ENCODE measurements around the gene JAML.
"Not testable (repeated sequence)": the region's sequence is repeated elsewhere in the genome, so short reads cannot be mapped to it uniquely, and the experiment has no call there.

JAML gene

DNA sequence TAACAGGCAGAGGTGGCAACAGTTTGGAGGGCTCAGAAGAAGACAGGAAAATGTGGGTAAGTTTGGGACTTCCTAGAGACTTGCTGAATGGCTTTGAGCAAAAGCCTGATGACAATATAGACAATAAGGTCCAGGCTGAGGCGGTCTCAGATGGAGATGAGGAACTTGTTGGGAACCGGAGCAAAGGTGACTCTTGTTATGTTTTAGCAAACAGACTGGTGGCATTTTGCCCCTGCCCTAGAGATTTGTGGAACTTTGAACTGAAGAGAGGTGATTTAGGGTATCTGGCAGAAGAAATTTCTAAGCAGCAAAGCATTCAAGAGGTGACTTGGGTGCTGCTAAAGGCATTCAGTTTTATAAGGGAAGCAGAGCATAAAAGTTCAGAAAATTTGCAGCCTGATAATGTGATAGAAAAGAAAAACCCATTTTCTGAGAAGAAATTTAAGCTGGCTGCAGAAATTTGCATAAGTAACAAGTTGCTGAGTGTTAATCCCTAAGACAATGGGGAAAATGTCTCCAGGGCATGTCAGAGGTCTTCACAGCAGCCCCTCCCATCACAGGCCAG lies 33.8 kb downstream of the JAML start:
- not testable (repeated sequence) for DNase-seq

DNA sequence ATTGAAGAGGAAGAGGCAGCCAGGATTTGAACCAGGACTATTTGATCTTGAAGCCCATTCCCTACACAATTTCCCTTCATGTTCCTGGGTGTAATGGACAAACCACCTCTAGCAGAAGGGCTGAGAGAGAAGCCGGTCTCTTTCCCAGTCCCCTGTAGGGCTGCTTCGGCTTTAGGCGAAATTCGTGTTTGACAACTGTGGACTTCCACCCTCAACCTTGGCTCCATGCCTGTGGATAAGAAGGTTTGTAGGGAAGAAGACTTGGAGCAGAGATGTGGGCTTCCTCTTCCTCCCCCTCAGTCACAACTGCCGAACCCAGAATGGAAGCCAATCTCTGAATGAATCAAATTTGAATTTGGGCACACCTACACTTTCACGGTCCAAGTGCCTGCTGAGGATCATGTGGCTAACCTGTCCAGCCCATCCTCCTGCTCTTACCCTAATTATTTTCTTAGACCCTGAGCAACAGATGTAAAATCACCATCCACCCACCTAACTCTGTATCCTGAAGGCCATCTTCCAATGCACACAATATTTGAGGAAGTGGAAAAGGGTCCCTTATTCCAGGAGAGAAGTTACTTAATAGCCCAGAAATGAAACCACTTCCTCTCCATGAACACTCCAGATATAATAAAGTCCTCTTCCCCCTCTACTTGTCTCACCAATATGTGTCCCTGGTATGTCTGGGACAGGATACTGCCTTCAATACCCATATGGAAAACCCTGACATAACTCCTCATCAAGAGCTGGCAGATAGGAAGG lies 38.3 kb downstream of the JAML start:
- DNase-seq, result no peak

DNA sequence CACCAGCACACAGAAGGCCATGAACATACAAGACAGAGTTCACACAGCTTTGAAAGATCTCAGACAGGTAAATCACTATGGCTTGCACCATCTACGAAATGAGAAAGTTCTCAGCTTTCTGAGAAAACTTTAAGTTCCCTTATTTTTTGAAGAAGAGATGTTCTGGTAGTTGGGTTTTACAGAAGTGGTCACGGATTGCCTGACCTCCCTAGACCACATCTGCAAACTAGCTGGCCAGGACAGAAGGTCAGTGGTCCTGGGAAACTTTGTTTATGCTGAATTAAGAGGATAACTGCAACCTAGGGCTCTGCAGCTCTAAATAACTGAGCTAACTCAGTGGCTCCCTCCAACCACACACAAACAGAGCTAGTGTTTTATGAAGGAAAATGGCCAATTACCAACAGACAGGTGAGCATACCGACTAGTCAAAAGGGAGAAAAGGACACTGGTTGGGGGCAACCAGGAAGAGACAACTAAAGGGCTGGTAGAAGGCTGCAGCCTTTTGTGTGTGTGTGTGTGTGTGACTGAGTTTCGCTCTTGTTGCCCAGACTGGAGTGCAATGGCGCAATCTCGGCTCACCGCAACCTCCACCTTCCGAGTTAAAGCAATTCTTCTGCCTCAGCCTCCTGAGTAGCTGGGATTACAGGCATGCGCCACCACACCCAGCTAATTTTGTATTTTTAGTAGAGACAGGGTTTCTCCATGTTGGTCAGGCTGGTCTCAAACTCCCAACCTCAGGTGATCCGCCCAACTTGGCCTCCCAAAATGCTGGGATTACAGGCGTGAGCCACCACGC lies 39.8 kb downstream of the JAML start:
- DNase-seq, result no peak

DNA sequence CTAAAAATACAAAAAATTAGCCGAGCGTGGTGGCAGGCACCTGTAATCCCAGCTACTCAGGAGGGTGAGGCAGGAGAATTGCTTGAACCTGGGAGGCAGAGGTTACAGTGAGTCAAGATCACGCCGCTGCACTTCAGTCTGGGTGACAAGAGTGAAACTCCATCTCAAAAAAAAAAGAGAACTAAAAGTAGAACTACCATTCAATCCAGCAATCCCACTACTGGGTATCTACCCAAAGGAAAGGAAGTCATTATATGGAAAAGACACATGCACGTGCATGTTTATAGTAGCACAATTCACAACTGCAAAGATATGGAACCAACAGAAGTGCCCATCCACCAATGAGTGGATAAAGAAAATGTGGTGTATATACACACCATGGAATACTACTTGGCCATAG lies 41.1 kb downstream of the JAML start:
- not testable (repeated sequence) for DNase-seq

DNA sequence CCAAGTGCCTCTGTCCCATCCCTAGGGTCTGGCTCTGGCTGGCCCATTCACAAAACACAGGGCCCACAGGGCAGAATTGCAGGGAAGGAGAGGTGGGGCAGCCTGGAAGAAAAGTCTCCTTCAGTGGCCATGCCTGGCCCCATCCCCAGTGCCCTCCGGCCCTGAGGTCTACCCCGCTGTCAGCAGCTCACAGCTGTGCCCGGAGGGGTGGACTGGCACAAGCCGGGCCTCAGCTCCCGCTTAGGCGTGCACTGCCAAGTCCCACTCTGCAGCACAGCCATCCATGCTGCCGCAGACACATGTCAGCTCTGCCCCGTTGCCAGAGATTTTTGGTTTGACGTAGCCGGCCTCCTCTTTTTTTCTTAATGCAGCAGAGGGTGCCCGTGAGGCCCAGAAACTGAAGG lies 44.5 kb downstream of the JAML start:
- no peak for DNase-seq

DNA sequence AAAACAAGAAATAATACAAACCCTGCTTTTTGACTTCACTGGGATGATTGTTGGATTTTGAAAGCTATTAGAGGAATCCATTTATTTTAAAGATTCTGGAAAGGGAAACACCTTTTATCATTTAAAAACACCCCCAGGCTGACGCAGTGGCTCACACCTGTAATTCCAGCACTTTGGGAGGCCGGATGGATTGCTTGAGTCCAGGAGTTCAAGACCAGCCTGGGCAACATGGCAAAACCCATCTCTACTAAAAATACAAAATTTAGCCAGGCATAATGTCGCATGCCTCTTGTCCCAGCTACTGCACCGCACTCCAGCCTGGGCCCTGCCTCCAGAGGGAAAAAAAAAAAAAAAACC lies 48.1 kb downstream of the JAML start:
- no peak for DNase-seq

DNA sequence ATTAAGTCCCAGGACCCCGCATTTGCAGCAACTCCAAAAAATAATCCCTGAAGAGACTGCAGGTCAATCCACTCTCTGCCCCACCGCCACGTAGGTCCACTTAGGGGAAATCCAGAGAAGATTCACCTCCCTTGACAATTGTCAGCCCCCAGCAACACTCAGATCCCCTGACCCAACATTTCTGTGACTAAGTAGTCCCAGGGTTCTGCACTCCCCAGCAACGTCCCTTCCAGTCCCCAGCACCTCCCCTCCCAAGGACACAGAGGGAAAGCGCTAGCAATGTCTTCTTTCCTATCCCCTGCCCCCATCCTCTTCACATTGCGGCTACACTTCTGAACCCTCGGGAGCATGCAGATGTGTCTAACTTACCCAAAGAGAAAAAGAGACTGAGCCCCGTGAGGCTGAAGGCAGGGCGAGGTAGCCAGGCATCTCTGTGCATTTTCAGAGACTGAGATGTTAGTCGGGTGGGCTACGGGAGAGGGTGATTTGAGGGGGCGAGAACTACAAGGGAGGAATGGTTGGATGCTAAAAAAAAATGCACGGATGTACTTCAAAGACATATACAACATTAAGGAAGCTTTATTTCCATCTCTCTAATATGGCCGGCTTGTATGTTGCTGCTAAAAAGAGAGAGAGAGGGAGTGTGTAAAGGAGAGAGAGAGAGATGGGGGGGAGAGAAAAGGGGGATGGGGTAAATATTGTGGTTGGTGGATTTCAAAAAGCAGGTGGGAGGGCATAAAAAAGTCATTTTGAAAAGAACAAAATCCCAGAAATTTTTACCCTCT lies 48.6 kb downstream of the JAML start, which contains the start of gene SCN2B:
Gene SCN2B, minus strand, starts transcription at position 647 of the 785 bp plus-strand sequence. Its CDS starts 208 bp downstream, at position 439.
- DNase-seq, result no peak

DNA sequence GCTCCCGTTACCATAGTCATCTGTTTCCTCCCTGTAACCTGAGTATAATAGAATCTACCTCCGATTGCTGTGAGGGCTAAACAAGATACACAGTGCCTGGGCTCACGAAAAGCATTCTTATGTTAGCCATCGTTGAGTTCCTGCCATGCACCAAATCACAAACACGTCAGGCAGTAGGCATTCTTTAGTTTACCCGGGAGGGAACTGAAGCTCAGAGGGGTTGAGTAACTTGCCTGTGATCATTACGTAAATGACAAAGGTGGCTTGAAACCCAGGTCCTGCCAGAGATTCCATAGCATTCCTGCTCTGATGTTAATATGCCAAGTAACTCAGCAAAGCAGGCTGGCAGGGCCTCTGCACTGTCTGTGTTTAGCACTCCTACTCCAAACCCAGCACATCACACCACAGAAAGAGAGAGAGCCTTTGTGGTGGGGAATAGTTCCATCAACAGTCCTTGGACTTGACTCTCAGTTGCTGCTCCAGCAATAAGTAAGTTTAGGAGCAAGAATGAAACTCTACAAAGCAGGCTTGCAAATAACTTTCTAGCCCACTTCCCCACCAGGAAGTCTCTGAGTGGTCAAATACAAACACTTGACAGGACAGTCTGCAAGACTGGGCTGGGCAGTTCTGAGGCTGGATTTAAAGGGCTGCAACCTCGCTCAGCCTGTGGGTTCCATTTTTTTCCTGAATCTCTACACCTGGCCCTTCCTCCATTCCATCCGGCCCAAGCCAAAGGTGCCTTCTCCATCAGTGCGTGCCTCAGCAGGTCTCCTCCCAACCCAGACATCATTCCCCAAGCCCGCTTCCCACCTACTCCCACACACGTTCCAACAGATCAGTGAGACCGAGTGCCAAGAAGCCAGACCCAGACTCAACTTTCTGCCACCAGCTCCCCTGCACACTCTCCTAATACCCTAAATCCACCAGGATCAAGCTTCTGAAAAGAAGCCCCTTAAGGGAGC lies 49.5 kb downstream of the JAML start:
- no peak for DNase-seq

DNA sequence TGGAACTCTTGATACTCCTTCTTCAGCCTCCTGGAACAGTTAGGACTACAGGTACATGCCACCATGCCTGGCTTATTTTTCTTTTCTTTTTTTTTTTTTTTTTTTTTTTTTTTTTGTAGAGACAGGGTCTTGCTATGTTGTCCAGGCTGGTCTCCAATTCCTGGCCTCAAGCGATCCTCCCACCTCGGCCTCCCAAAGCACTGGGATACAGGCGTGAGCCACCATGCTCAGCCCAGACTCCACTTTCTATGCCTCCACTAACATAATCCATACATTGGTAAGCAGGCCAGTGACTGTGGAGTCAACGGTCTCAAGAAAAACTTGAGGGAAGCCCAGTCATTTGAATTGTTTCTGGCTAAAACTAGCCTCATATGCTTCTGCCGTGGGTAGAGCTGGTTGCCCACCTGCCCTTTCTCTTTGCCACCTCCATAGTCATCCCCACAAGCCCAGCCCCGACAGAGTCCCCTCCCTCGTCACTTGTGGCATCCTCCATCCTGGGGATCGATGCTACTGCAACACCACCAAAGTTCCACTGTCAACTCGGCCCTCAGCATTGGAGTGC lies 50.7 kb downstream of the JAML start:
- DNase-seq, result no peak

DNA sequence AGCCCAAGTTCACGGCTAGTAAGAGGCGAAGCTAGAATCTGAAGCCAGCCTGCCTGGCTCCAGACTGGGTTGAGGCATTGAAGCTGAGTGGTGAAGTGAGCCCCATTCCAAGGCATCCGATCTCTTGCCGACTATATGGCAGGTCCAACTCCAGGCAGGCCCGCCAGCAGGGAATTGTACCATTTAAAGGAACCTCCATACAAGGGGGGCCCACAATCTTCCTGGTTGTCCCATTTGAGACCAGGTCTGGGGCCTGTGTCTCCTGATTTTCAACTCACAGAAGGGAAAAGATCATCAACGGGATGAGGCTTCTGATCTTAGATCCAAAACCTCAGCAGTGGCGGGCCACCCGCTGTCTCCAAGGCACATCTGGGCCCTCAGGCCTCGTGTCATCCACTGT lies 52.5 kb downstream of the JAML start:
- DNase-seq, result no peak

DNA sequence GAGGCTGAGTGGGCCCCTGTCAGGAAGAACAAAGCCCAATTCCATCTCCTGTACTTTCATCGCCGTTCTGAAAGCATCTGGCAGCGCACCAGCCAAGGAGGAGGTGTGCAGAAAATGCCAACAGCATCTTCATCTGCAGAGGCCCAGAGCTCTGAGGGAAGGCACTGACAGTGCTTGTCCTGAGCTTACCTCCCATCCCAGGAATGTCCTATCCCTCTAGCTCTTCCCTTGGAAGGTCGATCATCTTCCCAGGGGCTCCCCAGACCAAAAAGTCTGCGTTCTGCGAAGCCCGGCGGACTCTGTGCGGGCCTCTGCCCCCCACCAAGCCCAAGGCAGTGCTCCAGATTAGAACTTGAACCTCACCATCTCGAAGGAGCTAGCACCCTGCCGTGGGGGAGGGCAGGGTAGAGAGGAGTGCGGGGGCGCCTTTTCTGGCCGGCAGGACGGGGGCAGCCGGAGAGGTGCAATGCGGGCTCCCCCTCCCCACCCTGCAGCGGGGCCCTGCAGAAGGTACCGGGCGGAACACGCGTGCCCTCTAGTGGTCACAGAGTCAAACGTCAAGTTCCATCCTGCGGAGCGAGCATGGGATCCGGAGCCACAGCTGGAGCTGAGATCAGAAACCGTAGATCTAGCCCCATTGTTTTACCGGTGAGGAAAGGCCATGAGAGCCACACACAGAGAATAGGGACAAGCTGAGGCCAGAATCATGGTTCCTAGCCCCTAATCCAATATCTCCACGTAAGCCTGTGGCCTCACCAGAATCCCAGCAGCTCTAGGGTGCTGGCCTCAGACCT lies 53.3 kb downstream of the JAML start:
- DNase-seq, result no peak

DNA sequence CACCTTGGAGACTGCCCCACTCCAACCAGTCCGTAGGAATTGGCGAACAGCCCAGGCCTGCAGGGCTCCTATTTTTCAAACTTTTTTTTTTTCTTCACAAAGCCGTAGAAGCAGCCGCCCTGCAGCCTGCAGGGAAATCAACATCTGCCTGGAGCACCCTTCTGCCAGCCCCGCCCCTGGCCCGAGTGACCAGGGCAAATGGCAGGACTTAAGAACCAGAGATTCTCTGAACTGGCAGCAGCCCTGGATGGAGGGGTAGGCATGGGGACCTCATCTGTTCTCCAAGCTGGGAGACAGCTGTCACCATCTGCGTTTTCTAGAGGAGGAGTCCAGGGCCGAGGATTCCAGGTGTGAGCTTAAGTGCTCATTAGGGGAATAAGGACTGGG lies 53.9 kb downstream of the JAML start:
- DNase-seq, result no peak

DNA sequence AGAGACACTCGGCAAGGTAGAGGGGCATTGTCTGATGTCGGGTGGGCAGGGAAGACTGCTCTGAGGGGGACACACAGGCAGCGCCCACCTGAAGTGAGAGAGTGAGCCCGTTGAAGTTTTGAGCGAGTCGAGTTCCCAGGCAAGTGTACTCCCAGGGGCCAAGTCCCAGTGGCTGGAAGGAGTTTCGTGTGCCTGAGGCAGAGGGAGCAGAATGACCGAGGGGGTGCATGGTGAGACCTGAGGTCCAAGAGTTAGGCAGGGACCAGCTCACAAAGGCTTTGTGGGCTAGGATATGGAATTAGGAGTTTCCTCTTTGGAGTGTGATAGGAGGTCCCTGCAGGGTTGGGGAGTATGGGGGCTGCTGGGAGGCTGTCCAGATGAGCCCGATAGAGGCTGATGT lies 54.6 kb downstream of the JAML start:
- DNase-seq, result no peak

DNA sequence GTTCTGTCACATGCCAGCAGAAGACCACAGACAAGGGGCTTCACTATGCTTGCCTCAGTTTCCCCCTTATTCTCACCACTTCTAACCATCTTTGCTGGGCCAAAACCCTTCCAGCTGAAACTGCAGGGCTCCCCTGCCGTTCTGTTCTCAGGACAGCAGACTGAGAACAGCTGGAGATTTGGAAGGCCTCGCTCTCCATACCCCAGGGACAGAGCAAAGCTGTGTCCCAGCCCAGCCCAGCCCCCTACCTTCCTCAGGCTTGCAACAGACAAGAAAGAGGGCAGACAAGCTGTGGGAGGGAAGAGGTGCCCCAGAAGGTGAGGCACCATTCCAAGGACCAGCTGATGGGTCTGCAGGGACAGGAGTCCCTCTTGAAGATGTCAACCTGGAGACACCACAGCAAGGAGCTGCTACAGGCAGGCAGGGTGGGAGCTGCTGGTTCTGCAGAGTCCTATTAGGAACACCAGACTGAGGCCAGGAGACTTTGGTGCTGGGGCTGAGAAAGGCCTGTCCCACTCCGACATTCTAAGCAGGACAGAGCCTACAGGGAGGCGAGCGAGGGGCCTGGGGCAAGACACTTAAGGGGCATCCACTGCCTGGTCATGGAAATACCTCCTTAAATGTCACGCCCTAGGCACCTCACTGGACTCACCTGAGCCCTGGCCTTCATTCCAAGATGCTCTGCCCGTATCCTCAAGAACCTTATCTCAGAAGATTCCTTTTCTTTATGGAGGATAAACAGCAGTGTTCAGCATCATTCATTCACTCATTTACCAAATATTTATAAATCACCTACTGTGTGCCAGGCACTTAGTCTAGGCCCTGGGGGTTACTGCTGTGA lies 55.3 kb downstream of the JAML start:
- no peak for DNase-seq

DNA sequence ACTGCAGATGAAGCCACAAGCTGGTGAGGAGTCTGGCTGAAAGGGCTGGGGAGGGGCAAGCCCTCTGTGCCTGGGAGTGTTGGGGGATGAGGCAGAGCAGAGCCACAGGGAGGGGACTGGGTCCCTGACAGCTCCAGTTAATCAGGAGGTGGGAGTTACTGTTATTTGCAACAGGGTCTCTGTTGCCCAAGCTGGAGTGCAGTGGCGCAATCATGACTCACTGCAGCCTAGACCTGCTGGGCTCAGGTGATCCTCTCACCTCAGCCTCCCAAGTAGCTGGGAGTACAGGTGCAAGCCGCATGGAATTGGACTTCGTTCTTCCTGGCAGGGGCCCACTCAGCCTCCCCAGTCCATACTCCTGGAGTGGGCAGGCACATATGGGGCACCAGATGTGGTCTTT lies 56.1 kb downstream of the JAML start:
- DNase-seq, result no peak

DNA sequence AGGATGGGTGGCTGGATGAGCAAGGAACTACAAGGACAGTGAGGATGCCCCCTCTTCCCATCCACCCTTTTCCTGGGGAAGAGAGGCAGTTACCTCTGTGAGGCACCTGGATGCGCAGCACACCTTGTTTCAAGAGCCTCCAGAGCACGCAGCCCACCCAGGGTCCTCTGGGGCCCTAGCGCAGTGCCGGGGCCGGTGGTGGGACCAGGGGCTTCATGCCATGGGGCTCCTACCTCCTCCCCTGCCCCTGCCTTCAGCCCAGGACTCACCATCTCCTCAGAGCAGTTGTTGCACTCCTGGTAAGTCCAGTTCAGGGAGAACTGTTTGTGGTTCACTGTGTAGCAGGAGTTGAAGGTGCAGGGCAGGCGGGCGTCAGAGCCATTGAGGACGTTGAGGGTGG lies 56.5 kb downstream of the JAML start:
- no peak for DNase-seq

DNA sequence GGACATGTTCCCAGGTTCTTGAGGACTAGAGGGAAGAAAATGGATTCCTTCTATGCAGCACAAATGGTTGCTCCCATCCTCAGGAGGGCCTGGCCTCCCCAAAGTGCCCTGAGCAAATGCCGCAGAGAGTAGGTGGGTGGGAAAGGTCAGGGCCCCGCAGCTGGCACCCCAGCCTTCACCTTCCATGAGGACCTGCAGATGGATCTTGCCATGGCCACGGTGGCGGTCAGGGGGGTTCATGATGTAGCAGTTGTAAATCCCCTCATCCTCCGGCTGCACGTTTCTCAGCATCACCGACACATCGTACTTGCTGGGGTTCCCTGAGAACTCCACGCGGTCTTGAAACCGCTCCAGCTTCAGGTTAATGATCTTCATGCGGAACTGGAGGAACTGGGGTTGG lies 56.9 kb downstream of the JAML start:
- no peak for DNase-seq

DNA sequence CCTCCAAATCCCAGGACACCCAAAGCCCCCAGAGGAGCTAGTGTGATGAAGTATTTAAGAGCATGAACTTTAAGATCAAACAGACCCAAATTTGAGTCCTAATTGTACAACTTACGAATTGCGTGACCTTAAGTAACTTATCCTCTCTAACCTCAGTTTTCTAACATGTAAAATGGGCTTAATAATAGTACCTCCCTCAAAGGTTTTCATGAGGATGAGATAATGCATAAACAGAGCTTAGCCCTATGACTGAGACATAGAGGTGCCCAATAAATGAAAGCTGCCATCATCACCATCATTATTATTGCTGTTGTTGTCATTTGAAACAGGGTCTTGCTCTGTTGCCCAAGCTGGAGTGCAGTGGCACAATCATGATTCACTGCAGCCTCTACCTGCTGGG lies 57.6 kb downstream of the JAML start:
- no peak for DNase-seq

DNA sequence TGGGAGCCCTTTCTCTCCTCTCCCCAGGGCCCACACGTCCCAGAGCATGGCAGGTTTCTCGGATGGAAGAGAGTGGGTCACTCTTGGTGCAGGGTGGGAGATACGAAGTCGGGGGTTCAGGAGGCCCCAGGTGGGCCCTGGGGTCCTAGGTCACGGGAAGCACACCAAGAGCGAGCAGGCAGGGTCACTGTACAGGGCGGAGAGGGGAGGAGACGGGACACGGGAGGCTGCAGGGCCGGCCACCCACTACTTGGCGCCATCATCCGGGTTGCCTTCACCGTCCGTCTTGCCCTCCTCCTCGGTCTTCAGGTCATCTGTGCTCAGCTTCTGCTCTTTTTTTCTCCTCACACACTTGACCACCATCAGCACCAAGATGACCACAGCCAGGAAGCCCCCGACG lies 58.2 kb downstream of the JAML start:
- DNase-seq, result no peak

DNA sequence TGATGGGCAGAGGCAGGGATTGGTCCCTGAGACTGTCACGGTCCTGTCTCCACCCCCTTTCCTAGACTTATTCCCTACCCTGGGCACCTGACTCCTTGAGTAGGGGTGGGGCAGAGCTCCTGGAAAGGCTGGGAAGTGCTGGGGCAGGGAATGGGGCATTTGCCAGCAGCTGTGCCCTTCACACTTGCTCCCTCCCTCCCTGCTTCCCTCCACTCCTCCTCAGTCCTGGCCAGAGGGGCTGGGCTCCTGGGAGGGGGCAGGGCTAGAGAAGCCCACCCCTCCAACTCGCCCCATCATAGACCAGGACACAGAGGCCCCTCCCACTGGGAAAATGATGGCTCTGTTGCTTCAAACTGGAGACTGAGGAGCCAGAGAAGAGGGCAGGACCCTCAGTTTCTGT lies 59.9 kb downstream of the JAML start:
- DNase-seq, result no peak

All from NCI-H1436 treated with DMSO at 0.1 percent for 48 hours (cell line).